Measurements from ENCODE around the gene MSANTD2. TPM values are rescaled to one million over a fixed set of nuclear protein-coding genes. Genes with fewer than 3 reads are reported as not detected.

Gene MSANTD2
- total RNA-seq (2022; extraction: Qiagen RNA extraction; ENCODE audit: low read depth): 5.2 to 5.7 TPM (median 5.3 TPM) in 5 replicates

GRCh38 chr11:124800226-124800929 is at the start of gene MSANTD2:
Gene MSANTD2, minus strand, starts transcription at chr11:124800406. Its CDS starts 26 bp downstream, at chr11:124800380.

GRCh38 chr11:124762105-124762623 is 38.0 kb downstream of the MSANTD2 start, which contains the start of gene ESAM:
Gene ESAM, minus strand, starts transcription at chr11:124762290. Its CDS starts 136 bp downstream, at chr11:124762154.

GRCh38 chr11:124751741-124752470 is 48.3 kb downstream of the MSANTD2 start, which contains the start of gene VSIG2:
Gene VSIG2, minus strand, starts transcription at chr11:124752255. Its CDS starts 118 bp downstream, at chr11:124752137.

GRCh38 chr11:124739479-124740276 is 60.5 kb downstream of the MSANTD2 start, which contains the start of gene NRGN:
Gene NRGN, plus strand, starts transcription at chr11:124739942. Its CDS starts 143 bp downstream, at chr11:124740085.

Other genes starting within 250 kb of the MSANTD2 start
- not detected in 5 replicates for gene OR8A1, start 230.4 kb downstream of the MSANTD2 start, total RNA-seq (2022; extraction: Qiagen RNA extraction; ENCODE audit: low read depth)
- not detected in 5 replicates for gene PANX3, start 189.0 kb downstream of the MSANTD2 start, total RNA-seq (2022; extraction: Qiagen RNA extraction; ENCODE audit: low read depth)
- 14.5 to 17.7 TPM (median 16.9 TPM) in 5 replicates for gene TBRG1, start 177.5 kb downstream of the MSANTD2 start, total RNA-seq (2022; extraction: Qiagen RNA extraction; ENCODE audit: low read depth)
- gene SIAE, start 126.7 kb downstream of the MSANTD2 start, total RNA-seq (2022; extraction: Qiagen RNA extraction; ENCODE audit: low read depth): 12.0 to 16.3 TPM (median 13.1 TPM) in 5 replicates
- gene SPA17, start 126.5 kb downstream of the MSANTD2 start, total RNA-seq (2022; extraction: Qiagen RNA extraction; ENCODE audit: low read depth): 15.7 to 43.3 TPM (median 19.0 TPM) in 5 replicates
- 7.3 to 12.6 TPM (median 11.1 TPM) in 5 replicates for gene NRGN, start 60.5 kb downstream of the MSANTD2 start, total RNA-seq (2022; extraction: Qiagen RNA extraction; ENCODE audit: low read depth)
- gene VSIG2, start 48.2 kb downstream of the MSANTD2 start, total RNA-seq (2022; extraction: Qiagen RNA extraction; ENCODE audit: low read depth): 0.20 to 0.28 TPM (median 0.24 TPM) in 3 of 5 replicates, not detected in the others
- gene ESAM, start 38.1 kb downstream of the MSANTD2 start, total RNA-seq (2022; extraction: Qiagen RNA extraction; ENCODE audit: low read depth): 7.8 to 14.2 TPM (median 12.0 TPM) in 5 replicates
- gene ROBO3, start 65.0 kb upstream of the MSANTD2 start, total RNA-seq (2022; extraction: Qiagen RNA extraction; ENCODE audit: low read depth): 2.7 to 3.7 TPM (median 2.8 TPM) in 5 replicates
- gene ROBO4, start 97.5 kb upstream of the MSANTD2 start, total RNA-seq (2022; extraction: Qiagen RNA extraction; ENCODE audit: low read depth): not detected in 5 replicates
- gene HEPN1, start 118.8 kb upstream of the MSANTD2 start, total RNA-seq (2022; extraction: Qiagen RNA extraction; ENCODE audit: low read depth): not detected in 5 replicates
- not detected in 5 replicates for gene HEPACAM, start 135.6 kb upstream of the MSANTD2 start, total RNA-seq (2022; extraction: Qiagen RNA extraction; ENCODE audit: low read depth)
- gene CCDC15, start 153.8 kb upstream of the MSANTD2 start, total RNA-seq (2022; extraction: Qiagen RNA extraction; ENCODE audit: low read depth): 0.50 to 0.88 TPM (median 0.67 TPM) in 5 replicates